Ascending aorta (tissue), 2 donors: ENCODE measurements around the gene FAM234B. TPM values are rescaled to one million over a fixed set of nuclear protein-coding genes. Genes with fewer than 3 reads are reported as not detected.

Experiments used
- DNase-seq, 2 donors: peaks; one replicate each; pipeline ENCODE4 v3.0.0-alpha.2; 2019; ENCODE audit warnings: low spot score in 2 of 2
- H3K27ac ChIP-seq, 2 donors: fragments of 200-600 bp; sonication (generic); one replicate each; pipeline ENCODE4 v1.5.1; 2016 to 2017; ENCODE audit warnings: mild to moderate bottlenecking in 1 of 2
- H3K27me3 ChIP-seq: fragments of 200-600 bp; sonication (generic); one replicate; pipeline ENCODE4 v1.5.1; 2017
- H3K36me3 ChIP-seq, 2 donors: fragments of 200-600 bp; sonication (generic); one replicate each; pipeline ENCODE4 v1.5.1; 2016
- H3K4me1 ChIP-seq, 2 donors: fragments of 200-600 bp; sonication (generic); one replicate each; pipeline ENCODE4 v1.5.1; 2016 to 2017; ENCODE audit warnings: mild to moderate bottlenecking in 1 of 2
- H3K4me3 ChIP-seq, 2 donors: fragments of 200-600 bp; sonication (generic); one replicate each; pipeline ENCODE4 v1.5.1; 2016 to 2017; ENCODE audit warnings: mild to moderate bottlenecking in 1 of 2
- H3K9me3 ChIP-seq, 2 donors: fragments of 200-600 bp; sonication (generic); one replicate each; pipeline ENCODE4 v1.5.1; 2016
- intact Hi-C: fragments of 100-400 bp; cut with DNase I; formaldehyde crosslinking; loops from one replicate; pipeline ENCODE4 v1.15.1; 2023
- total RNA-seq: library from RNA; depleted of rRNA; stranded (reverse); fragments of >200 nt; gene quantifications from one replicate; pipeline ENCODE4 v1.1.0, GENCODE V29; 2016
- TF ChIP-seq, protein P1 (sequence below), 3 experiments: fragments of 200-600 bp in 2 of 3; fragments of 450-650 bp in 1 of 3; sonication (generic) in 2 of 3; IDR thresholded peaks; one replicate each; pipeline ENCODE4 v1.5.1; 2016 to 2019; ENCODE audit warnings: antibody characterized with exemption in 3 of 3, mild to moderate bottlenecking in 1 of 3, moderate library complexity in 1 of 3

FAM234B gene, protein sequence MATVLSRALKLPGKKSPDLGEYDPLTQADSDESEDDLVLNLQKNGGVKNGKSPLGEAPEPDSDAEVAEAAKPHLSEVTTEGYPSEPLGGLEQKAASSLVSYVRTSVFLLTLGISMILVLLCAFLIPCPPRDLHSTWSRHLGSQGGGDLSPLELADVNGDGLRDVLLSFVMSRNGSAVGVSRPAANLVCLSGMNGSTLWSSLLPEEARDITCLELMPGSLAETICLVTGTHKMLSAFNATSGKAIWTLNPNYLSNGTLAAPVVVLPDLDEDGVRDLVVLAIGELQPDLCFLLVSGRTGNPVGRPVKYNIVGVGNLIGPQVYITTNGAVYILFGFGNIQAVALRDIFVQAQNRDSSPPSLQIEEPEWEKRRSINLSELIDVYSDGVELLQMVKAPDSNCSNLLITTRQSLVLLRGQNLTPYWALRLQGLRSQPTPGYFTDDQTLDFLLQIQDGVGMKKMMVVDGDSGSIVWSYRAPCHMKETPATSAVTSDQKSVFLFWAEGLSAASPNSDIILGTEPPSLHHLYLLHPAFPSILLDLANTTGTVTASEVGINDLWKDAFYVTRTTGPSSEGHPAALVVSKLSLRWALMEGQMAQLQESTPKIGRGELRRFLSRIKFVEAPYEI
- 6.7 TPM for total RNA-seq

GRCh38 chr12:13044002-13044905 is at the start of gene FAM234B:
FAM234B (plus strand) TSS chr12:13044381; CDS start chr12:13044404, 23 bp downstream.
- H3K27me3 ChIP-seq, result no peaks in the 10 kb centered on the region
- peak within 1 kb of the TSS; percentile 90 to 97 for H3K4me3 ChIP-seq
- TF ChIP-seq, protein P1, sequence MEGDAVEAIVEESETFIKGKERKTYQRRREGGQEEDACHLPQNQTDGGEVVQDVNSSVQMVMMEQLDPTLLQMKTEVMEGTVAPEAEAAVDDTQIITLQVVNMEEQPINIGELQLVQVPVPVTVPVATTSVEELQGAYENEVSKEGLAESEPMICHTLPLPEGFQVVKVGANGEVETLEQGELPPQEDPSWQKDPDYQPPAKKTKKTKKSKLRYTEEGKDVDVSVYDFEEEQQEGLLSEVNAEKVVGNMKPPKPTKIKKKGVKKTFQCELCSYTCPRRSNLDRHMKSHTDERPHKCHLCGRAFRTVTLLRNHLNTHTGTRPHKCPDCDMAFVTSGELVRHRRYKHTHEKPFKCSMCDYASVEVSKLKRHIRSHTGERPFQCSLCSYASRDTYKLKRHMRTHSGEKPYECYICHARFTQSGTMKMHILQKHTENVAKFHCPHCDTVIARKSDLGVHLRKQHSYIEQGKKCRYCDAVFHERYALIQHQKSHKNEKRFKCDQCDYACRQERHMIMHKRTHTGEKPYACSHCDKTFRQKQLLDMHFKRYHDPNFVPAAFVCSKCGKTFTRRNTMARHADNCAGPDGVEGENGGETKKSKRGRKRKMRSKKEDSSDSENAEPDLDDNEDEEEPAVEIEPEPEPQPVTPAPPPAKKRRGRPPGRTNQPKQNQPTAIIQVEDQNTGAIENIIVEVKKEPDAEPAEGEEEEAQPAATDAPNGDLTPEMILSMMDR (IDR thresholded peaks at IDR 0.05), result peak in 2 of 3 experiments; percentile 10 to 35
- no peaks in the 10 kb centered on the region for H3K9me3 ChIP-seq
- H3K36me3 ChIP-seq, result no peaks in the 10 kb centered on the region
- peak within 1 kb of the TSS; percentile 61 to 63 for H3K27ac ChIP-seq
- H3K4me1 ChIP-seq, result peaks cover 0 to 6% of the 10 kb centered on the region in 2 donors
- DNase-seq, result peak; percentile 14 to 91
- intact Hi-C loops, result loop anchor here (1.0 to 5.0 kb wide), 4 partner anchors 19 to 153 kb away; partner anchors contain the start of genes EMP1 and HEBP1

DNA sequence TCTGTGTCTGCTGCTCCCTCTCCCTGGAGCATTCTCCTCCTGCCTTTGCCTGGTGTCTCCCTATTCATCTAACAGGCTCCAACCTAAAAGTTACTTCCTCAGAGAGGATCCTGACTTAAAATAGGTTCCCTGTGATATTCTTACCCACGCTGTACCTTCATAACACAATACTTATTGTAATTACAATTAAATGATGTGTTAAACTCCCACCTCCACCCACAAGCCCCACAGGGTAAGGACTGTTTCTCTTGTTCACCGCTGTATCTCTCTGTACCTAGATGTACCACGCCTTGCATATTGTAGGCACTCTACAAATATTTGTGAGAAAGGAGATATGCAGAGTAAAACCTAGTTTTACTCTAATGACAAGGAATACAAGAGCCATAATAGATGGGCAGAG is 49.1 kb upstream of the FAM234B start:
- peaks cover 10 to 16% of the 10 kb centered on the region in 2 donors for H3K4me1 ChIP-seq

GRCh38 chr12:12996209-12996608 is 48.0 kb upstream of the FAM234B start:
- H3K27me3 ChIP-seq, result no peaks in the 10 kb centered on the region
- peaks cover 10 to 19% of the 10 kb centered on the region in 2 donors for H3K4me1 ChIP-seq
- TF ChIP-seq, protein P1 (IDR thresholded peaks at IDR 0.05), result no peak
- no peaks in the 10 kb centered on the region for H3K9me3 ChIP-seq
- no peaks in the 10 kb centered on the region for H3K36me3 ChIP-seq
- H3K27ac ChIP-seq, result no peak overlapping the region
- DNase-seq, result no peak
- H3K4me3 ChIP-seq, result no peak overlapping the region
- intact Hi-C loops, result no loop called here

More for the DNA sequence above, 49.1 kb upstream of the FAM234B start:
- TF ChIP-seq, protein P1 (IDR thresholded peaks at IDR 0.05), result no peak
- Histone ChIP-seq H3K9me3 (no peaks in the 10 kb centered on the region), H3K27ac (no peak overlapping the region), H3K36me3 (no peaks in the 10 kb centered on the region), H3K4me3 (no peak overlapping the region), H3K27me3 (no peaks in the 10 kb centered on the region)
- intact Hi-C loops, result no loop called here
- DNase-seq, result no peak

- H3K9me3 ChIP-seq, result no peaks in the 10 kb centered on the region
- intact Hi-C loops, result no loop called here
- H3K4me3 ChIP-seq, result no peak overlapping the region
- TF ChIP-seq, protein P1 (IDR thresholded peaks at IDR 0.05), result no peak
- DNase-seq, result no peak
- H3K27me3 ChIP-seq, result no peaks in the 10 kb centered on the region
- peaks cover 10 to 26% of the 10 kb centered on the region in 2 donors for H3K4me1 ChIP-seq
- H3K36me3 ChIP-seq, result no peaks in the 10 kb centered on the region
- H3K27ac ChIP-seq, result no peak overlapping the region
Measured at GRCh38 chr12:12997156-12997555, 47.0 kb upstream of the FAM234B start.

DNA sequence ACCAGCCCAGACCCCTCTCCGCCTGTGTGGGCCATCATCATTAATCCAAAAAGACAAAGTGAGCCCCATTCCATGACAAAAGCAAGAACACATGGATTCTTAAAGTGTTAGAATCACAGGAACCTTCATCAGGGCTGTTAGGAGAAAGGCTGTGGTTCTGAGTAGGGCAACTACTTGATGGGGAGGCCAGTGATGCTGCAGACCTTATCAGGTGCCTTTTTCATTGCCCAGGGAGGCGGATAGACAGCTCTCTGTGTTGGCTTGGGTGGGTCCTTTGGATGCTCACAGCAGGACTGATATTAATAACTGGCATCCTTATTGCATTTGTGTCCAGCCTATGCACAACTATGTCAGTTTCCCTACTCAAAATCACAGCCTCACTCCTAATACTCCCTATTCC is 46.4 kb upstream of the FAM234B start:
- H3K36me3 ChIP-seq, result no peaks in the 10 kb centered on the region
- no peaks in the 10 kb centered on the region for H3K27me3 ChIP-seq
- no peak overlapping the region for H3K4me3 ChIP-seq
- intact Hi-C loops, result no loop called here
- peaks cover 10 to 25% of the 10 kb centered on the region in 2 donors for H3K4me1 ChIP-seq
- TF ChIP-seq, protein P1 (IDR thresholded peaks at IDR 0.05), result no peak
- no peak overlapping the region for H3K27ac ChIP-seq
- H3K9me3 ChIP-seq, result no peaks in the 10 kb centered on the region
- DNase-seq, result no peak
